Tibial nerve (tissue), 4 donors: ENCODE results near the gene SELENOH. TPM values are rescaled to one million over a fixed set of nuclear protein-coding genes. Genes with fewer than 3 reads are reported as not detected.

Experiments used
- DNase-seq, 2 donors: peaks; one replicate each; pipeline ENCODE4 v3.0.0-alpha.2; 2019; ENCODE audit warnings: low spot score in 2 of 2
- H3K27ac ChIP-seq, 4 donors: fragments of 200-600 bp; sonication (generic) in 3 of 4; one replicate each; pipeline ENCODE4 v1.5.1; 2017 to 2019; ENCODE audit warnings: mild to moderate bottlenecking in 1 of 4
- H3K27me3 ChIP-seq, 2 donors: fragments of 200-600 bp; sonication (generic) in 1 of 2; one replicate each; pipeline versions ENCODE4 v1.5.1 to v1.6.0; 2017 to 2019
- H3K36me3 ChIP-seq, 3 donors: fragments of 200-600 bp; sonication (generic); one replicate each; pipeline ENCODE4 v1.5.1; 2018 to 2019
- H3K4me1 ChIP-seq, 4 donors: fragments of 200-600 bp; sonication (generic) in 3 of 4; one replicate each; pipeline ENCODE4 v1.5.1; 2017 to 2019
- H3K4me3 ChIP-seq, 4 donors: fragments of 200-600 bp; sonication (generic) in 3 of 4; one replicate each; pipeline ENCODE4 v1.5.1; 2017 to 2019; ENCODE audit warnings: mild to moderate bottlenecking in 1 of 4, moderate library complexity in 1 of 4
- H3K9me3 ChIP-seq, 4 donors: fragments of 200-600 bp; sonication (generic) in 3 of 4; one replicate each; pipeline ENCODE4 v1.5.1; 2017 to 2019
- EP300 ChIP-seq, 2 donors: sonication (generic); formaldehyde crosslinking; IDR thresholded peaks; one replicate each; pipeline ENCODE4 v1.6.1; 2017; ENCODE audit warnings: antibody characterized with exemption in 2 of 2, mild to moderate bottlenecking in 1 of 2
- POLR2A ChIP-seq, 2 donors: fragments of 450-650 bp; IDR thresholded peaks; one replicate each; pipeline ENCODE4 v1.6.1; 2017; ENCODE audit warnings: antibody characterized with exemption in 2 of 2, mild to moderate bottlenecking in 2 of 2, moderate library complexity in 2 of 2
- WGBS, 2 donors: methylation state at CpG; one replicate each; pipeline ENCODE4 v1.1.5; 2018; 5-methylcytosine and 5-hydroxymethylcytosine counted together
- total RNA-seq, 4 donors: library from RNA; depleted of rRNA; stranded (reverse); fragments of >200 nt; gene quantifications; one replicate each; pipeline ENCODE4 v1.1.0, GENCODE V29; 2016
- TF ChIP-seq, protein P1 (sequence below), 5 experiments: fragments of 200-600 bp in 3 of 5; fragments of 450-650 bp in 2 of 5; sonication (generic) in 3 of 5; IDR thresholded peaks; one replicate each; pipeline ENCODE4 v1.5.1; 2016 to 2019; ENCODE audit warnings: antibody characterized with exemption in 5 of 5, mild to moderate bottlenecking in 3 of 5, moderate library complexity in 2 of 5

The SELENOH gene, protein sequence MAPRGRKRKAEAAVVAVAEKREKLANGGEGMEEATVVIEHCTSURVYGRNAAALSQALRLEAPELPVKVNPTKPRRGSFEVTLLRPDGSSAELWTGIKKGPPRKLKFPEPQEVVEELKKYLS
- total RNA-seq, result 100 to 1,000 TPM in 3 of 4 donors, 10 to 100 TPM in 1; 78.1 to 146 (median 118) TPM

DNA sequence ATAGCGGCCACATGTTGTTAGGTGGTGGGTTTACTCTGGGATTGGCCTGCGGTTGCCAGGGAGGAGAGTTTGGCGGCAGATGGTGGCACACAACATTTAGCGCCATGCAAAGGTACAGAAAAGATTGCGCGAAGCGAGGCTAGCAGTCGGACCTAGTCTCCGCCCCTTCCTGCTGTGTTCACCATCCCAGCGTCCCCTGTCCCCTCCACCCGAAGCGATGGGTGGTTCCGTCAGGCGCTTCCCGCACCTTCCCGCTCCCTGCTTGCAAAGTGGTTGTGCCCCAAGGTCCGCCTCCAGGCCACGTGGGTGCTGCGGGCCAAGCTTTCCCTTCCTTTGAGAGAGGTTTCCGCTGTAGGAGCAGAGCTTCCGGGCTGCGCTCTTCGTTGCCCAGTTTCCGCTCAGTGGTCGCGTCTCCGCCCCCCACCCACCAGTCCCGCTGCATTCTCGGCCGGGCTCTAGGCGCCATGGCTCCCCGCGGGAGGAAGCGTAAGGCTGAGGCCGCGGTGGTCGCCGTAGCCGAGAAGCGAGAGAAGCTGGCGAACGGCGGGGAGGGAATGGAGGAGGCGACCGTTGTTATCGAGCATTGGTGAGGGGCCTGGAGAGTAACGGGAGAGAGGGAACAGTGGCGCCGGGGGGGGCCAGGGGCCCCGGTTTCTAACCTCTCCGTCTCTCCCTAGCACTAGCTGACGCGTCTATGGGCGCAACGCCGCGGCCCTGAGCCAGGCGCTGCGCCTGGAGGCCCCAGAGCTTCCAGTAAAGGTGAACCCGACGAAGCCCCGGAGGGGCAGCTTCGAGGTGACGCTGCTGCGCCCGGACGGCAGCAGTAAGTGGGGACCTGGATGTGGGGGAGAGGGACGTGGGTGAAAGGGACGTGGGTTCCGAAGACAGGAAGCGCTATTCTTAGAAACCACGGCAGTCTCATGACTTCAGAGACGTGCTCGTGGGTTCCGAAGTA is at the start of gene SELENOH:
Gene SELENOH (plus strand): TSS at position 360 of the 955 bp plus-strand sequence. CDS start 105 bp downstream, at position 465.
- peak within 1 kb of the TSS; percentile 29 to 95 (median 94) for H3K27ac ChIP-seq
- 0 to 1% methylated on average over 52 to 54 of the region's 75 CpGs for WGBS, 2 donors
- DNase-seq, result peak; percentile 88
- H3K36me3 ChIP-seq, result peaks cover 0 to 65% (median 7%) of the 10 kb centered on the region in 3 donors
- H3K4me3 ChIP-seq, result peak within 1 kb of the TSS; percentile 50 to 92 (median 78)
- H3K4me1 ChIP-seq, result peaks cover 0 to 28% (median 9%) of the 10 kb centered on the region in 4 donors
- H3K27me3 ChIP-seq, result no peaks in the 10 kb centered on the region
- TF ChIP-seq EP300 (IDR thresholded peaks at IDR 0.05), result peak; percentile 51 to 95
- TF ChIP-seq, protein P1, sequence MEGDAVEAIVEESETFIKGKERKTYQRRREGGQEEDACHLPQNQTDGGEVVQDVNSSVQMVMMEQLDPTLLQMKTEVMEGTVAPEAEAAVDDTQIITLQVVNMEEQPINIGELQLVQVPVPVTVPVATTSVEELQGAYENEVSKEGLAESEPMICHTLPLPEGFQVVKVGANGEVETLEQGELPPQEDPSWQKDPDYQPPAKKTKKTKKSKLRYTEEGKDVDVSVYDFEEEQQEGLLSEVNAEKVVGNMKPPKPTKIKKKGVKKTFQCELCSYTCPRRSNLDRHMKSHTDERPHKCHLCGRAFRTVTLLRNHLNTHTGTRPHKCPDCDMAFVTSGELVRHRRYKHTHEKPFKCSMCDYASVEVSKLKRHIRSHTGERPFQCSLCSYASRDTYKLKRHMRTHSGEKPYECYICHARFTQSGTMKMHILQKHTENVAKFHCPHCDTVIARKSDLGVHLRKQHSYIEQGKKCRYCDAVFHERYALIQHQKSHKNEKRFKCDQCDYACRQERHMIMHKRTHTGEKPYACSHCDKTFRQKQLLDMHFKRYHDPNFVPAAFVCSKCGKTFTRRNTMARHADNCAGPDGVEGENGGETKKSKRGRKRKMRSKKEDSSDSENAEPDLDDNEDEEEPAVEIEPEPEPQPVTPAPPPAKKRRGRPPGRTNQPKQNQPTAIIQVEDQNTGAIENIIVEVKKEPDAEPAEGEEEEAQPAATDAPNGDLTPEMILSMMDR (IDR thresholded peaks at IDR 0.05), result peak in 1 of 5 experiments; percentile 37
- TF ChIP-seq POLR2A (IDR thresholded peaks at IDR 0.05), result peak in 1 of 2 donors; percentile 81
- no peaks in the 10 kb centered on the region for H3K9me3 ChIP-seq

DNA sequence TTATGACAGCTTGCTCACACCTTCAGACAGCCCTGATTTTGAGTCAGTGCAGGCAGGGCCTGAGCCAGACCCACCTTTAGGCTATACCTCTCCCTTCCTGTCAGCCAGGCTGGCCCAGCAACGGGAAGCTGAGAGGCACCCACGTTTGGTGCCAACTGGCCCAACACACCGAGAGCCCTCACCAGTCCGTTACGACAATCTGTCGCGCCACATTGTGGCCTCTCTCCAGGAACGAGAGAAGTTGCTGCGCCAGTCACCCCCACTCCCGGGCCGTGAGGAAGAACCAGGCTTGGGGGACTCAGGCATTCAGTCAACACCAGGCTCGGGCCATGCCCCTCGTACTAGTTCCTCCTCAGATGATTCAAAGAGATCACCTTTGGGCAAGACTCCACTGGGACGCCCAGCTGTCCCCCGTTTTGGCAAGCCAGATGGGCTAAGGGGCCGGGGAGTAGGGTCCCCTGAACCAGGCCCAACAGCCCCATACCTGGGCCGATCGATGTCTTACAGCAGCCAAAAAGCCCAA is 42.4 kb upstream of the SELENOH start:
- Histone ChIP-seq H3K27me3 (no peaks in the 10 kb centered on the region), H3K4me3 (no peak overlapping the region), H3K27ac (no peak overlapping the region), H3K36me3 (peaks cover 7 to 94% (median 45%) of the 10 kb centered on the region in 3 donors), H3K4me1 (peaks cover 0 to 3% (median 0%) of the 10 kb centered on the region in 4 donors), H3K9me3 (no peaks in the 10 kb centered on the region)
- 91% methylated on average over 9 to 18 of the region's 18 CpGs for WGBS, 2 donors
- TF ChIP-seq, protein P1 (IDR thresholded peaks at IDR 0.05), result no peak
- TF ChIP-seq POLR2A (IDR thresholded peaks at IDR 0.05) (no peak), EP300 (IDR thresholded peaks at IDR 0.05) (no peak)
- no peak for DNase-seq

DNA sequence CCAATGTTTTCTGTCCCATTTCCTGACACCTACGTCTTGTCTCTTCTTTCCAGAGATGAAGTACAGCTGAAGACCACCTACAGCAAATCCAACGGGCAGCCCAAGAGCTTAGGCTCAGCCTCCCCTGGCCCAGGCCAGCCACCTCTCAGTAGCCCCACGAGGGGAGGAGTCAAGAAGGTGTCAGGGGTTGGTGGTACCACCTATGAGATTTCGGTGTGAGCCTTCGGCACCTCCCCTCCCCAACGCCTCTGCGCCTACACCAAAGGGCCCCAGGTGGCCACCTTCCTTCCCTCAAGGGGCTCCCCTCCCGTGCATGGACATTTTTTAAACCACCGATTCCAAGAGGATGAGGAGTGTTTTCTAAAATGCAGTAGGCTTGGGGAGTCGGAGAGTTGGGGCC is 41.5 kb upstream of the SELENOH start:
- DNase-seq, result no peak
- Histone ChIP-seq H3K36me3 (peaks cover 7 to 94% (median 43%) of the 10 kb centered on the region in 3 donors), H3K27ac (no peak overlapping the region), H3K9me3 (no peaks in the 10 kb centered on the region), H3K4me1 (peaks cover 0 to 3% (median 0%) of the 10 kb centered on the region in 4 donors), H3K4me3 (no peak overlapping the region), H3K27me3 (no peaks in the 10 kb centered on the region)
- 82 to 83% methylated on average over 10 of the region's 10 CpGs for WGBS, 2 donors
- TF ChIP-seq EP300 (IDR thresholded peaks at IDR 0.05) (no peak), POLR2A (IDR thresholded peaks at IDR 0.05) (no peak)

DNA sequence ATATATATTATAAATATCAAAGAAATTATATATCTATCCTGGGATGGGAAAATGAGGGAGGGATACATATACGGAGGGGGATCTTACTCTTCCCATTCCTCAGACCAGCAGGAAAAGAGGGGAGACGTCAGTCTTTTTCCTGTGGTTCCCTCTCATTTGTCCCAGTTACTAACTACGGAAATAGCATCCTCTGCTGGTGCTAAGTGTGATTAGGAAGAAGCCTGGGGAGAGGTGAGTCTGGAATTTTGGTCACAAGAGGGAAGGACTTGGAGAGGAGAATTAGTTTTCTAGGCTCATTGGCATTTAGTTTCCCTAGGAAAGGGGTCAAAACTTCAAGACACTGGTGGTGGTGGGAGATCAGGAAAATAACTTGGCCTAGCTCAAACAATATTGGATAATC is 40.9 kb upstream of the SELENOH start:
- DNase-seq, result no peak
- 56 to 59% methylated on average over 3 of the region's 3 CpGs for WGBS, 2 donors
- Histone ChIP-seq H3K9me3 (no peaks in the 10 kb centered on the region), H3K4me3 (no peak overlapping the region), H3K27ac (no peak overlapping the region), H3K27me3 (no peaks in the 10 kb centered on the region), H3K36me3 (peaks cover 7 to 92% (median 43%) of the 10 kb centered on the region in 3 donors), H3K4me1 (peaks cover 0 to 3% (median 0%) of the 10 kb centered on the region in 4 donors)
- TF ChIP-seq EP300 (IDR thresholded peaks at IDR 0.05), result no peak
- TF ChIP-seq, protein P1 (IDR thresholded peaks at IDR 0.05), result no peak
- no peak for TF ChIP-seq POLR2A (IDR thresholded peaks at IDR 0.05)

DNA sequence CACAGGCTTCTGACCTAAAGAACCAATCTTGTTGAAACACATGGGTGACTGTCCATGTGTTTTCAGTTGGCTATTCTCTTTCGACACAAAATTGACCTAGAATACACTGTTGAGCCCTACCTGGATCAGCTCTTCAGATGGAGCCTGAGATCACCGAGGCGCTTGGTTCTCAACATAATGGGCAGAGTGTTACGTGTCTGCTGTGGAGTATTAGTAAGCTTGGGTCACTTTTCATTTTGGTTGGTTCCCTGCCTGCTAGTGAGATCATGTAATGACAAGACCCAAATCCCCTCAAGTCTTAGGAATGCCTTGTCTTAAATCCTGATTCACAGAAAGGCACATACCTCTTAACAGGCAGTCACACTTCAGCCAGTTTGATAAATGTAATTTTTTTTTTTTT is 38.0 kb upstream of the SELENOH start:
- TF ChIP-seq EP300 (IDR thresholded peaks at IDR 0.05) (no peak), POLR2A (IDR thresholded peaks at IDR 0.05) (no peak)
- TF ChIP-seq, protein P1 (IDR thresholded peaks at IDR 0.05), result no peak
- Histone ChIP-seq H3K27ac (no peak overlapping the region), H3K9me3 (no peaks in the 10 kb centered on the region), H3K27me3 (no peaks in the 10 kb centered on the region), H3K4me3 (no peak overlapping the region), H3K4me1 (peaks cover 0 to 3% (median 0%) of the 10 kb centered on the region in 4 donors), H3K36me3 (peaks cover 3 to 77% (median 17%) of the 10 kb centered on the region in 3 donors)
- 73 to 90% methylated on average over 4 of the region's 4 CpGs for WGBS, 2 donors
- DNase-seq, result no peak
